CD4-positive, CD25-positive, alpha-beta regulatory T cell (primary cell): ENCODE results near the gene ARFGEF3. TPM values are rescaled to one million over a fixed set of nuclear protein-coding genes. Genes with fewer than 3 reads are reported as not detected.

Source experiments
- ATAC-seq, 2 donors: fragments of 150-1000 bp; cut with Tn5 transposase; one replicate each; pipeline ENCODE4 v1.10.0; 2021; ENCODE audit warnings: low read depth in 2 of 2, moderate number of reproducible peaks in 2 of 2, moderate library complexity in 1 of 2
- DNase-seq, 3 donors: peaks; one replicate each; pipeline versions ENCODE4 v3.0.0 to v3.0.0-alpha.2; 2012 to 2022; ENCODE audit warnings: mixed read lengths in 1 of 3
- H3K27ac ChIP-seq: one replicate; pipeline ENCODE4 v1.7.0; 2013; ENCODE audit warnings: mild to moderate bottlenecking, low read length; ENCODE audit not compliant: insufficient read depth, poor library complexity, severe bottlenecking
- H3K27me3 ChIP-seq: one replicate; pipeline ENCODE4 v1.7.0; 2013; ENCODE audit warnings: low read length; ENCODE audit not compliant: control insufficient read depth, insufficient read depth
- H3K36me3 ChIP-seq: one replicate; pipeline ENCODE4 v1.7.0; 2013; ENCODE audit warnings: mild to moderate bottlenecking, low read length, moderate library complexity; ENCODE audit not compliant: control insufficient read depth, insufficient read depth
- H3K4me1 ChIP-seq: 2 replicates; pipeline ENCODE4 v1.7.0; 2013; ENCODE audit warnings: mild to moderate bottlenecking, low read length; ENCODE audit not compliant: insufficient read depth, control insufficient read depth, poor library complexity, severe bottlenecking
- H3K4me3 ChIP-seq: one replicate; pipeline ENCODE4 v1.7.0; 2013; ENCODE audit warnings: low read depth, mild to moderate bottlenecking, low read length, moderate library complexity
- H3K9me3 ChIP-seq, 2 experiments: 1 replicate in 1 of 2; 2 replicates in 1 of 2; pipeline ENCODE4 v1.7.0; 2013; ENCODE audit warnings: low read length in 2 of 2, mild to moderate bottlenecking in 1 of 2, moderate library complexity in 1 of 2; ENCODE audit not compliant: control insufficient read depth in 2 of 2
- H3K27ac Mint-ChIP-seq, 3 donors: one replicate each; pipeline ENCODE4 v1.8.0; 2020 to 2022; ENCODE audit warnings: mild to moderate bottlenecking in 3 of 3, mixed read lengths in 3 of 3, moderate library complexity in 2 of 3
- H3K27me3 Mint-ChIP-seq: one replicate; pipeline ENCODE4 v1.8.0; 2022; ENCODE audit warnings: mild to moderate bottlenecking, mixed read lengths
- H3K36me3 Mint-ChIP-seq: one replicate; pipeline ENCODE4 v1.8.0; 2020; ENCODE audit warnings: mixed read lengths
- H3K4me1 Mint-ChIP-seq, 4 donors: one replicate each; pipeline ENCODE4 v1.8.0; 2020 to 2022; ENCODE audit warnings: mixed read lengths in 4 of 4, mild to moderate bottlenecking in 1 of 4
- H3K4me3 Mint-ChIP-seq, 4 donors: one replicate each; pipeline ENCODE4 v1.8.0; 2020 to 2022; ENCODE audit warnings: mild to moderate bottlenecking in 4 of 4, mixed read lengths in 4 of 4, moderate library complexity in 3 of 4
- H3K9me3 Mint-ChIP-seq, 7 donors: one replicate each; pipeline ENCODE4 v1.8.0; 2020 to 2022; ENCODE audit warnings: mixed read lengths in 7 of 7, mild to moderate bottlenecking in 3 of 7, moderate library complexity in 2 of 7
- polyA plus RNA-seq, 4 donors: library from polyadenylated mRNA; unstranded; fragments of 300-500 nt; fragmentation: Illumina TruSeq; gene quantifications; one replicate each; pipeline ENCODE4 v1.2.3, GENCODE V29; 2021
- total RNA-seq: library from RNA; stranded (reverse); gene quantifications from one replicate; pipeline ENCODE4 v1.2.3, GENCODE V29; 2022

ARFGEF3 gene
- total and polyA plus RNA-seq, 5 donors from 2014 or later: not detected

GRCh38 chr6:138238368-138238767 is 76.6 kb downstream of the ARFGEF3 start:
- Mint-ChIP-seq H3K4me3 (no peak overlapping the region), H3K4me1 (no peaks in the 10 kb centered on the region), H3K27me3 (peaks cover 9% of the 10 kb centered on the region)

GRCh38 chr6:138239774-138240173 is 78.0 kb downstream of the ARFGEF3 start:
- ATAC-seq (no peak), DNase-seq (no peak)
- H3K9me3 Mint-ChIP-seq: no peaks in the 10 kb centered on the region
- Histone ChIP-seq H3K9me3 (no peaks in the 10 kb centered on the region), H3K4me3 (no peak overlapping the region), H3K4me1 (no peaks in the 10 kb centered on the region), H3K27ac (no peak overlapping the region), H3K36me3 (no peaks in the 10 kb centered on the region), H3K27me3 (no peaks in the 10 kb centered on the region)
- H3K27ac Mint-ChIP-seq: no peak overlapping the region
- H3K4me1 Mint-ChIP-seq: no peaks in the 10 kb centered on the region
- no peaks in the 10 kb centered on the region for H3K36me3 Mint-ChIP-seq
- H3K27me3 Mint-ChIP-seq: peaks cover 6% of the 10 kb centered on the region
- no peak overlapping the region for H3K4me3 Mint-ChIP-seq

More at GRCh38 chr6:138238368-138238767, 76.6 kb downstream of the ARFGEF3 start:
- Histone ChIP-seq H3K27me3 (no peaks in the 10 kb centered on the region), H3K4me1 (no peaks in the 10 kb centered on the region), H3K27ac (no peak overlapping the region), H3K9me3 (no peaks in the 10 kb centered on the region), H3K4me3 (no peak overlapping the region), H3K36me3 (no peaks in the 10 kb centered on the region)
- no peak for ATAC-seq
- Mint-ChIP-seq H3K36me3 (no peaks in the 10 kb centered on the region), H3K27ac (no peak overlapping the region), H3K9me3 (no peaks in the 10 kb centered on the region)
- DNase-seq: no peak

GRCh38 chr6:138240476-138241245 is 78.9 kb downstream of the ARFGEF3 start:
- Mint-ChIP-seq H3K36me3 (no peaks in the 10 kb centered on the region), H3K27ac (no peak overlapping the region), H3K4me3 (no peak overlapping the region), H3K27me3 (peaks cover 6% of the 10 kb centered on the region), H3K4me1 (no peaks in the 10 kb centered on the region), H3K9me3 (no peaks in the 10 kb centered on the region)
- Histone ChIP-seq H3K4me3 (no peak overlapping the region), H3K4me1 (no peaks in the 10 kb centered on the region), H3K36me3 (no peaks in the 10 kb centered on the region), H3K27ac (no peak overlapping the region), H3K9me3 (no peaks in the 10 kb centered on the region), H3K27me3 (no peaks in the 10 kb centered on the region)
- DNase-seq (no peak), ATAC-seq (no peak)

GRCh38 chr6:138241381-138241780 is 79.6 kb downstream of the ARFGEF3 start:
- H3K27me3 ChIP-seq: no peaks in the 10 kb centered on the region
- no peaks in the 10 kb centered on the region for H3K9me3 Mint-ChIP-seq
- H3K4me3 ChIP-seq: no peak overlapping the region
- H3K36me3 Mint-ChIP-seq: no peaks in the 10 kb centered on the region
- H3K4me1 Mint-ChIP-seq: no peaks in the 10 kb centered on the region
- H3K27me3 Mint-ChIP-seq: peaks cover 6% of the 10 kb centered on the region
- DNase-seq (no peak), ATAC-seq (no peak)
- no peak overlapping the region for H3K4me3 Mint-ChIP-seq
- H3K36me3 ChIP-seq: no peaks in the 10 kb centered on the region
- no peak overlapping the region for H3K27ac Mint-ChIP-seq
- no peak overlapping the region for H3K27ac ChIP-seq
- no peaks in the 10 kb centered on the region for H3K9me3 ChIP-seq
- H3K4me1 ChIP-seq: no peaks in the 10 kb centered on the region

GRCh38 chr6:138241934-138242333 is 80.2 kb downstream of the ARFGEF3 start:
- DNase-seq: no peak
- no peak overlapping the region for H3K4me3 ChIP-seq
- no peaks in the 10 kb centered on the region for H3K36me3 Mint-ChIP-seq
- H3K4me1 Mint-ChIP-seq: no peaks in the 10 kb centered on the region
- no peak overlapping the region for H3K4me3 Mint-ChIP-seq
- H3K27me3 ChIP-seq: no peaks in the 10 kb centered on the region
- no peak overlapping the region for H3K27ac Mint-ChIP-seq
- H3K9me3 ChIP-seq: no peaks in the 10 kb centered on the region
- H3K27ac ChIP-seq: no peak overlapping the region
- H3K27me3 Mint-ChIP-seq: peaks cover 6% of the 10 kb centered on the region
- no peak for ATAC-seq
- no peaks in the 10 kb centered on the region for H3K36me3 ChIP-seq
- no peaks in the 10 kb centered on the region for H3K4me1 ChIP-seq
- no peaks in the 10 kb centered on the region for H3K9me3 Mint-ChIP-seq

- Histone ChIP-seq H3K27me3 (no peaks in the 10 kb centered on the region), H3K4me3 (no peak overlapping the region), H3K27ac (no peak overlapping the region), H3K9me3 (no peaks in the 10 kb centered on the region), H3K4me1 (no peaks in the 10 kb centered on the region), H3K36me3 (no peaks in the 10 kb centered on the region)
- Mint-ChIP-seq H3K27ac (no peak overlapping the region), H3K27me3 (peaks cover 6% of the 10 kb centered on the region), H3K4me3 (no peak overlapping the region), H3K9me3 (no peaks in the 10 kb centered on the region), H3K4me1 (no peaks in the 10 kb centered on the region), H3K36me3 (no peaks in the 10 kb centered on the region)
- ATAC-seq (no peak), DNase-seq (no peak)
Measured at GRCh38 chr6:138242987-138243592, 81.4 kb downstream of the ARFGEF3 start.

- Mint-ChIP-seq H3K27ac (no peak overlapping the region), H3K9me3 (no peaks in the 10 kb centered on the region), H3K4me3 (no peak overlapping the region), H3K36me3 (no peaks in the 10 kb centered on the region), H3K4me1 (no peaks in the 10 kb centered on the region), H3K27me3 (peaks cover 6% of the 10 kb centered on the region)
- DNase-seq (no peak), ATAC-seq (no peak)
- Histone ChIP-seq H3K36me3 (no peaks in the 10 kb centered on the region), H3K4me1 (no peaks in the 10 kb centered on the region), H3K9me3 (no peaks in the 10 kb centered on the region), H3K4me3 (no peak overlapping the region), H3K27me3 (no peaks in the 10 kb centered on the region), H3K27ac (no peak overlapping the region)
Measured at GRCh38 chr6:138245751-138246150, 84.0 kb downstream of the ARFGEF3 start.
